ENCODE data around the gene PTPRN2.
"Not testable (repeated sequence)": the region's sequence is repeated elsewhere in the genome, so short reads cannot be mapped to it uniquely, and the experiment has no call there.

The PTPRN2 gene

GRCh38 chr7:158443688-158444483 is 143.7 kb downstream of the PTPRN2 start:
- no peak for DNase-seq (ENCODE audit: low read depth)

- no peak for DNase-seq (ENCODE audit: low read depth)
These were observed 144.5 kb downstream of the PTPRN2 start for GRCh38 chr7:158443014-158443687.

- DNase-seq (ENCODE audit: low read depth), result no peak
These were observed 145.4 kb downstream of the PTPRN2 start for GRCh38 chr7:158442260-158442659.

- DNase-seq (ENCODE audit: low read depth), result no peak
These were observed 148.6 kb downstream of the PTPRN2 start for GRCh38 chr7:158439035-158439434.

- no peak for DNase-seq (ENCODE audit: low read depth)
These were observed 155.0 kb downstream of the PTPRN2 start for GRCh38 chr7:158432369-158433341.

GRCh38 chr7:158431941-158432347 is 155.7 kb downstream of the PTPRN2 start:
- DNase-seq (ENCODE audit: low read depth), result no peak

- no peak for DNase-seq (ENCODE audit: low read depth)
These were observed 156.3 kb downstream of the PTPRN2 start for GRCh38 chr7:158431055-158431940.

- DNase-seq (ENCODE audit: low read depth), result no peak
These were observed 157.2 kb downstream of the PTPRN2 start for GRCh38 chr7:158430308-158431034.

- DNase-seq (ENCODE audit: low read depth), result no peak
These were observed 158.5 kb downstream of the PTPRN2 start for GRCh38 chr7:158428837-158429753.

- no peak for DNase-seq (ENCODE audit: low read depth)
These were observed 159.3 kb downstream of the PTPRN2 start for GRCh38 chr7:158428131-158428836.

GRCh38 chr7:158425676-158426075 is 161.9 kb downstream of the PTPRN2 start:
- not testable (repeated sequence) for DNase-seq (ENCODE audit: low read depth)

- DNase-seq (ENCODE audit: low read depth), result no peak
These were observed 163.1 kb downstream of the PTPRN2 start for GRCh38 chr7:158424531-158424930.

- no peak for DNase-seq (ENCODE audit: low read depth)
These were observed 163.6 kb downstream of the PTPRN2 start for GRCh38 chr7:158424011-158424410.

- DNase-seq (ENCODE audit: low read depth), result no peak
These were observed 164.6 kb downstream of the PTPRN2 start for GRCh38 chr7:158422887-158423560.

GRCh38 chr7:158422196-158422886 is 165.3 kb downstream of the PTPRN2 start:
- DNase-seq (ENCODE audit: low read depth), result no peak

GRCh38 chr7:158421361-158421760 is 166.3 kb downstream of the PTPRN2 start:
- no peak for DNase-seq (ENCODE audit: low read depth)

- DNase-seq (ENCODE audit: low read depth), result no peak
These were observed 166.9 kb downstream of the PTPRN2 start for GRCh38 chr7:158420591-158421340.
